ENCODE measurements around the gene DGKA. TPM values are rescaled to one million over a fixed set of nuclear protein-coding genes. Genes with fewer than 3 reads are reported as not detected.

DGKA gene
- total and polyA plus RNA-seq, 2 of the 13 experiments (the other 11 are each of a cell fraction or from before 2014, with no cell fraction given), result 2.4 to 5.4 TPM

DNA sequence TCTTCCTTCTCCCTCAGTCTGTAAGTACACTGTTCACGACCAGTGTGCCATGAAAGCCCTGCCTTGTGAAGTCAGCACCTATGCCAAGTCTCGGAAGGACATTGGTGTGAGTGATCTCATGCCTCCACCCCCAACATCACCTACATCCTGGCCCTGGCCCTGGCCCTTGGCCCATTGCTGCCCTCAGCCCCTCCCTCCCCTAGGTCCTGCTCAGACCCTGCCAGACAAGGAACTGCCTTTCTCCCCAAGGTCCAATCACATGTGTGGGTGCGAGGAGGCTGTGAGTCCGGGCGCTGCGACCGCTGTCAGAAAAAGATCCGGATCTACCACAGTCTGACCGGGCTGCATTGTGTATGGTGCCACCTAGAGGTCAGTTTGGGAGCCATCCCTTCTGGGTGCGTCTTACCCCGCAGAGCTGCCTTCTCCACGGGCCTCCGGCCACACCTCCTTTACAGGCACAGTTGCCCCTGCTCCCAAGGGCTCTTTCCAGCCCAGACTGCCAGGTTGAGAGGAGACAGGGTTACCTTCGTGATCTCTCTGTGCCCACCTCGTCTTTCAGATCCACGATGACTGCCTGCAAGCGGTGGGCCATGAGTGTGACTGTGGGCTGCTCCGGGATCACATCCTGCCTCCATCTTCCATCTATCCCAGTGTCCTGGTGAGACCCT lies 9.2 kb downstream of the DGKA start (continued):
- no peak for TF ChIP-seq PCBP1 (IDR thresholded peaks at IDR 0.05; ENCODE audit: borderline replicate concordance, low read depth, low read length)
- TF ChIP-seq, protein P1, sequence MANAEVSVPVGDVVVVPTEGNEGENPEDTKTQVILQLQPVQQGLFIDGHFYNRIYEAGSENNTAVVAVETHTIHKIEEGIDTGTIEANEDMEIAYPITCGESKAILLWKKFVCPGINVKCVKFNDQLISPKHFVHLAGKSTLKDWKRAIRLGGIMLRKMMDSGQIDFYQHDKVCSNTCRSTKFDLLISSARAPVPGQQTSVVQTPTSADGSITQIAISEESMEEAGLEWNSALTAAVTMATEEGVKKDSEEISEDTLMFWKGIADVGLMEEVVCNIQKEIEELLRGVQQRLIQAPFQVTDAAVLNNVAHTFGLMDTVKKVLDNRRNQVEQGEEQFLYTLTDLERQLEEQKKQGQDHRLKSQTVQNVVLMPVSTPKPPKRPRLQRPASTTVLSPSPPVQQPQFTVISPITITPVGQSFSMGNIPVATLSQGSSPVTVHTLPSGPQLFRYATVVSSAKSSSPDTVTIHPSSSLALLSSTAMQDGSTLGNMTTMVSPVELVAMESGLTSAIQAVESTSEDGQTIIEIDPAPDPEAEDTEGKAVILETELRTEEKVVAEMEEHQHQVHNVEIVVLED (CRISPR knock-in tag; IDR thresholded peaks at IDR 0.05; ENCODE audit: borderline replicate concordance), result 0 out of 2 replicates have a peak, but pooled peaks have one; percentile 25
- TF ChIP-seq, protein P2, sequence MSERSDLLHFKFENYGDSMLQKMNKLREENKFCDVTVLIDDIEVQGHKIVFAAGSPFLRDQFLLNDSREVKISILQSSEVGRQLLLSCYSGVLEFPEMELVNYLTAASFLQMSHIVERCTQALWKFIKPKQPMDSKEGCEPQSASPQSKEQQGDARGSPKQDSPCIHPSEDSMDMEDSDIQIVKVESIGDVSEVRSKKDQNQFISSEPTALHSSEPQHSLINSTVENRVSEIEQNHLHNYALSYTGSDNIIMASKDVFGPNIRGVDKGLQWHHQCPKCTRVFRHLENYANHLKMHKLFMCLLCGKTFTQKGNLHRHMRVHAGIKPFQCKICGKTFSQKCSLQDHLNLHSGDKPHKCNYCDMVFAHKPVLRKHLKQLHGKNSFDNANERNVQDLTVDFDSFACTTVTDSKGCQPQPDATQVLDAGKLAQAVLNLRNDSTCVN (CRISPR knock-in tag; IDR thresholded peaks at IDR 0.05; ENCODE audit: borderline replicate concordance), result no peak
- no peak for TF ChIP-seq ZNF317 (CRISPR knock-in tag; IDR thresholded peaks at IDR 0.05)
- no peak for TF ChIP-seq ZNF160 (CRISPR knock-in tag; IDR thresholded peaks at IDR 0.05)
- no peak for TF ChIP-seq SMAD3 (CRISPR knock-in tag; IDR thresholded peaks at IDR 0.05)
- TF ChIP-seq, protein P3, sequence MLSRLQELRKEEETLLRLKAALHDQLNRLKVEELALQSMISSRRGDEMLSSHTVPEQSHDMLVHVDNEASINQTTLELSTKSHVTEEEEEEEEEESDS (CRISPR knock-in tag; IDR thresholded peaks at IDR 0.05; ENCODE audit: borderline replicate concordance), result no peak
- TF ChIP-seq ARNT (IDR thresholded peaks at IDR 0.05), result no peak
- TF ChIP-seq, protein P4, sequence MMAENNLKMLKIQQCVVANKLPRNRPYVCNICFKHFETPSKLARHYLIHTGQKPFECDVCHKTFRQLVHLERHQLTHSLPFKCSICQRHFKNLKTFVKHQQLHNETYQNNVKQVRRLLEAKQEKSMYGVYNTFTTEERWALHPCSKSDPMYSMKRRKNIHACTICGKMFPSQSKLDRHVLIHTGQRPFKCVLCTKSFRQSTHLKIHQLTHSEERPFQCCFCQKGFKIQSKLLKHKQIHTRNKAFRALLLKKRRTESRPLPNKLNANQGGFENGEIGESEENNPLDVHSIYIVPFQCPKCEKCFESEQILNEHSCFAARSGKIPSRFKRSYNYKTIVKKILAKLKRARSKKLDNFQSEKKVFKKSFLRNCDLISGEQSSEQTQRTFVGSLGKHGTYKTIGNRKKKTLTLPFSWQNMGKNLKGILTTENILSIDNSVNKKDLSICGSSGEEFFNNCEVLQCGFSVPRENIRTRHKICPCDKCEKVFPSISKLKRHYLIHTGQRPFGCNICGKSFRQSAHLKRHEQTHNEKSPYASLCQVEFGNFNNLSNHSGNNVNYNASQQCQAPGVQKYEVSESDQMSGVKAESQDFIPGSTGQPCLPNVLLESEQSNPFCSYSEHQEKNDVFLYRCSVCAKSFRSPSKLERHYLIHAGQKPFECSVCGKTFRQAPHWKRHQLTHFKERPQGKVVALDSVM (CRISPR knock-in tag; IDR thresholded peaks at IDR 0.05), result no peak
- no peak for TF ChIP-seq RAD51 (IDR thresholded peaks at IDR 0.05; ENCODE audit: borderline replicate concordance)
- TF ChIP-seq, protein P5, sequence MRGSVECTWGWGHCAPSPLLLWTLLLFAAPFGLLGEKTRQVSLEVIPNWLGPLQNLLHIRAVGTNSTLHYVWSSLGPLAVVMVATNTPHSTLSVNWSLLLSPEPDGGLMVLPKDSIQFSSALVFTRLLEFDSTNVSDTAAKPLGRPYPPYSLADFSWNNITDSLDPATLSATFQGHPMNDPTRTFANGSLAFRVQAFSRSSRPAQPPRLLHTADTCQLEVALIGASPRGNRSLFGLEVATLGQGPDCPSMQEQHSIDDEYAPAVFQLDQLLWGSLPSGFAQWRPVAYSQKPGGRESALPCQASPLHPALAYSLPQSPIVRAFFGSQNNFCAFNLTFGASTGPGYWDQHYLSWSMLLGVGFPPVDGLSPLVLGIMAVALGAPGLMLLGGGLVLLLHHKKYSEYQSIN (CRISPR knock-in tag; IDR thresholded peaks at IDR 0.05; ENCODE audit: borderline replicate concordance), result no peak
- TF ChIP-seq, protein P6, sequence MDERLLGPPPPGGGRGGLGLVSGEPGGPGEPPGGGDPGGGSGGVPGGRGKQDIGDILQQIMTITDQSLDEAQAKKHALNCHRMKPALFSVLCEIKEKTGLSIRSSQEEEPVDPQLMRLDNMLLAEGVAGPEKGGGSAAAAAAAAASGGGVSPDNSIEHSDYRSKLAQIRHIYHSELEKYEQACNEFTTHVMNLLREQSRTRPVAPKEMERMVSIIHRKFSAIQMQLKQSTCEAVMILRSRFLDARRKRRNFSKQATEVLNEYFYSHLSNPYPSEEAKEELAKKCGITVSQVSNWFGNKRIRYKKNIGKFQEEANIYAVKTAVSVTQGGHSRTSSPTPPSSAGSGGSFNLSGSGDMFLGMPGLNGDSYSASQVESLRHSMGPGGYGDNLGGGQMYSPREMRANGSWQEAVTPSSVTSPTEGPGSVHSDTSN (CRISPR knock-in tag; IDR thresholded peaks at IDR 0.05), result no peak
- no peak for TF ChIP-seq PLRG1 (conservative IDR thresholded peaks at IDR 0.05)
- TF ChIP-seq ZNF788 (CRISPR knock-in tag; IDR thresholded peaks at IDR 0.05; ENCODE audit: borderline replicate concordance), result peak; percentile 52; the same call in 1 of the 2 replicates
- TF ChIP-seq, protein P7, sequence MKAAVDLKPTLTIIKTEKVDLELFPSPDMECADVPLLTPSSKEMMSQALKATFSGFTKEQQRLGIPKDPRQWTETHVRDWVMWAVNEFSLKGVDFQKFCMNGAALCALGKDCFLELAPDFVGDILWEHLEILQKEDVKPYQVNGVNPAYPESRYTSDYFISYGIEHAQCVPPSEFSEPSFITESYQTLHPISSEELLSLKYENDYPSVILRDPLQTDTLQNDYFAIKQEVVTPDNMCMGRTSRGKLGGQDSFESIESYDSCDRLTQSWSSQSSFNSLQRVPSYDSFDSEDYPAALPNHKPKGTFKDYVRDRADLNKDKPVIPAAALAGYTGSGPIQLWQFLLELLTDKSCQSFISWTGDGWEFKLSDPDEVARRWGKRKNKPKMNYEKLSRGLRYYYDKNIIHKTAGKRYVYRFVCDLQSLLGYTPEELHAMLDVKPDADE (CRISPR knock-in tag; IDR thresholded peaks at IDR 0.05), result no peak
- 0 out of 2 replicates have a peak, but pooled peaks have one; percentile 51 for TF ChIP-seq FOXC1 (CRISPR knock-in tag; IDR thresholded peaks at IDR 0.05; ENCODE audit: borderline replicate concordance)
- TF ChIP-seq FOXJ3 (CRISPR knock-in tag; IDR thresholded peaks at IDR 0.05; ENCODE audit: borderline replicate concordance), result no peak
- TF ChIP-seq, protein P8, sequence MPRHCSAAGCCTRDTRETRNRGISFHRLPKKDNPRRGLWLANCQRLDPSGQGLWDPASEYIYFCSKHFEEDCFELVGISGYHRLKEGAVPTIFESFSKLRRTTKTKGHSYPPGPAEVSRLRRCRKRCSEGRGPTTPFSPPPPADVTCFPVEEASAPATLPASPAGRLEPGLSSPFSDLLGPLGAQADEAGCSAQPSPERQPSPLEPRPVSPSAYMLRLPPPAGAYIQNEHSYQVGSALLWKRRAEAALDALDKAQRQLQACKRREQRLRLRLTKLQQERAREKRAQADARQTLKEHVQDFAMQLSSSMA (CRISPR knock-in tag; IDR thresholded peaks at IDR 0.05), result no peak
- TF ChIP-seq ZNF138 (CRISPR knock-in tag; IDR thresholded peaks at IDR 0.05; ENCODE audit: low read depth), result no peak
- no peak for TF ChIP-seq ZNF253 (CRISPR knock-in tag; IDR thresholded peaks at IDR 0.05; ENCODE audit: borderline replicate concordance)
